Dendritic cell treated with granulocyte-macrophage colony-stimulating factor and Interleukin-4, amounts not matched to agents 40 ng/mL and 50 ng/mL, for 4 days (primary cell): Measurements from ENCODE around the gene CIDEB.
"Not testable (repeated sequence)": the region's sequence is repeated elsewhere in the genome, so short reads cannot be mapped to it uniquely, and the experiment has no call there.

Experiments used
- H3K27ac Mint-ChIP-seq: one replicate; pipeline ENCODE4 v1.8.0; 2022; ENCODE audit warnings: mild to moderate bottlenecking, mixed read lengths
- H3K27me3 Mint-ChIP-seq: one replicate; pipeline ENCODE4 v1.8.0; 2022; ENCODE audit warnings: mild to moderate bottlenecking, mixed read lengths
- H3K36me3 Mint-ChIP-seq: one replicate; pipeline ENCODE4 v1.8.0; 2022; ENCODE audit warnings: low read depth, mixed read lengths
- H3K4me1 Mint-ChIP-seq: one replicate; pipeline ENCODE4 v1.8.0; 2022; ENCODE audit warnings: low read depth, mixed read lengths
- H3K4me3 Mint-ChIP-seq: one replicate; pipeline ENCODE4 v1.8.0; 2022; ENCODE audit warnings: mild to moderate bottlenecking, moderate library complexity, mixed read lengths
- H3K9me3 Mint-ChIP-seq: one replicate; pipeline ENCODE4 v1.8.0; 2022; ENCODE audit warnings: mixed read lengths
- intact Hi-C: fragments of 100-400 bp; cut with micrococcal nuclease; formaldehyde crosslinking; loops from one replicate; pipeline ENCODE4 v1.15.0; 2022

The CIDEB gene, protein sequence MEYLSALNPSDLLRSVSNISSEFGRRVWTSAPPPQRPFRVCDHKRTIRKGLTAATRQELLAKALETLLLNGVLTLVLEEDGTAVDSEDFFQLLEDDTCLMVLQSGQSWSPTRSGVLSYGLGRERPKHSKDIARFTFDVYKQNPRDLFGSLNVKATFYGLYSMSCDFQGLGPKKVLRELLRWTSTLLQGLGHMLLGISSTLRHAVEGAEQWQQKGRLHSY

DNA sequence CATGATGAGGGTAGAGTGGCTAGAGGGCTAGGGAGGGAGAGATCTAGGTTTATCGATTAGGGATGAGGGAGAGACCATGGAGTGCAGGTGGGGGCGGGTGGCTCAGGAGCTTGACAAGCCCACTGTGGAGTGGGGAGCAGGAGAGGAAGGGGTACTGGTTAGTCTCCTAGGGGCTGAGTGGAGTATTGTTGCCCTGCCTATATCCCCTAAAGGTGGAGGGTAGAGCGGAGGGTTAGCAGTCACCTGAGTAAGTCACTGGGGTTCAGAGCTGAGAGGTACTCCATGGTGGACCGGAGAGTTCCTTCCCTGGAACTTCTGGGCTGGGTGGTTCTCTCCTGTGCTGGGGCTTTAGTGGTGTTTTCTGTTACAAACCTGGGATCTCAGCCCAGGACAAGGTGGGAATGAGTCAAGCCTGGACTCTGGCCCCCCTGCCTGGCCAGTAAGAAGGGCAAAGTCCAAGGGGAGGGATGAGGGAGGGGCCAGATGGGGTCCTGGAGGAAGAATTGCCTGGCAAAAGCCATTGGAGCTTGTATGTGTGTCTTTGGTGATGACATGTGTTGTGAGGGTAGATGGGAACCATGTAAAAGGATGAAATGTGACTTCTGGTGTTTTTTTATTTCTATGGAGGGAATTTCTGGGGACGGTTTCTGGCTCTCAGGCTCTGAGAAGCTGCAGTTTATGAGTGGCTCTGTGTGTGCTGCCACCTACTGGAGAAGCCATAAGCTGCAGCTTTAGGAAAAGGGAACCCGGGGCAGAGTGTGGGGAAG, at the start of gene CIDEB:
Gene CIDEB (minus strand): TSS at position 403 of the 767 bp plus-strand sequence. CDS start 119 bp downstream, at position 284.
- H3K27ac Mint-ChIP-seq: peak within 1 kb of the TSS; percentile 66
- no peaks in the 10 kb centered on the region for H3K9me3 Mint-ChIP-seq
- no peaks in the 10 kb centered on the region for H3K27me3 Mint-ChIP-seq
- peaks cover 77% of the 10 kb centered on the region for H3K36me3 Mint-ChIP-seq
- intact Hi-C loops: no loop called here
- H3K4me1 Mint-ChIP-seq: peaks cover 59% of the 10 kb centered on the region
- H3K4me3 Mint-ChIP-seq: no peak within 1 kb of the TSS

DNA sequence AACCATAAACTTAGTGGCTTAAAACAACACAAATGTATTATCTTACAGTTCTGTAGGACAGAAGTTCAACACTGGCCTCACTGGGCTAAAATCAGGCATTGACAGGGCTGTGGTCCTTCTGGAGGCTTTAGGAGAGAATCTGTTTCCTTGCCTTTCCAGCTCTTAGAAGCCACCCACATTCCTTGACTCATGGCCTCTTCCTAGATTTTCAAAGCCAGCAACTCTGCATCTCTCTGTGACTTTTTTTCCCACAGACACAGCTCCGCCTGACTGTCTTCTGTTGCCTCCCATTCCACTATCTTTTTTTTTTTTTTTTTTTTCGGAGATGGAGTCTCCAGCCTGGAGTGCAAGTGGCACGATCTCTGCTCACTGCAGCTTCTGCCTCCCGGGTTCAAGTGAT, 48.4 kb upstream of the CIDEB start:
- no peaks in the 10 kb centered on the region for H3K9me3 Mint-ChIP-seq
- H3K27ac Mint-ChIP-seq: no peak overlapping the region
- H3K4me1 Mint-ChIP-seq: peaks cover 23% of the 10 kb centered on the region
- intact Hi-C loops: no loop called here
- peaks cover 14% of the 10 kb centered on the region for H3K27me3 Mint-ChIP-seq
- H3K36me3 Mint-ChIP-seq: no peaks in the 10 kb centered on the region
- H3K4me3 Mint-ChIP-seq: no peak overlapping the region

DNA sequence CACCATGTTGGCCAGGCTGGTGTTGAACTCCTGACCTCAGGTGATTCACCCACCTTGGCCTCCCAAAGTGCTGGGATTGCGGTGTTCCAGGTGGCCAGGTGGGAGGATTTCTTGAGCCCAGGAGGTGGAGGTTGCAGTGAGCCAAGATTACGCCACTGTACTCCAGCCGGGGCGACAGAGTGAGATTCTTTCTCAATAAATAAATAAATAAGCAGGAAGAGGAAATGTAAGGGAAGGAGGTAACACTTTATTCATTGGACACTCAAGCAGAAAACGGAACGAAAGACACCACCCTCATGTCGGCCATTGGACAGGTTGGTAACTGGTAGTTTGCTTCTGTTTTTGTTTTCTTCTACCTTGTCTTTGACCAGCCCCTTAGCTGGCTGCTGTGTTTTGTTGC, 47.2 kb upstream of the CIDEB start:
- Mint-ChIP-seq H3K27ac (no peak overlapping the region), H3K4me3 (no peak overlapping the region), H3K4me1 (peaks cover 17% of the 10 kb centered on the region), H3K36me3 (no peaks in the 10 kb centered on the region), H3K27me3 (peaks cover 19% of the 10 kb centered on the region), H3K9me3 (no peaks in the 10 kb centered on the region)
- intact Hi-C loops: no loop called here

DNA sequence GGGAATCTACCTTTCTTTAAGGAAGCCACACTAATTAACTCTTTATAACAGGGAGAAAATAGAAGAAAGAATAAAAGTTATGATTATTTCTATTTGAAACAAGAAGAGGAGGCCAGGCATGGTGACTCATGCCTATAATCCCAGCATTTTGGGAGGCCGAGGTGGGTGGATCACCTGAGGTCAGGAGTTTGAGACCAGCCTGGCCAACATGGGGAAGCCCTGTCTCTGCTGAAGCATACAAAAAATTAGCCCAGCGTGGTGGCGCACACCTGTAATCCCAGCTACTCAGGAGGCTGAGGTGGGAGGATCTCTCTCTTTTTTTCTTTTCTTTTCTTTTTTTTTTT, 46.7 kb upstream of the CIDEB start:
- intact Hi-C loops, H3K4me3 Mint-ChIP-seq, H3K9me3 Mint-ChIP-seq, H3K36me3 Mint-ChIP-seq, H3K27ac Mint-ChIP-seq: not testable (repeated sequence)
- Mint-ChIP-seq H3K4me1 (peaks cover 17% of the 10 kb centered on the region), H3K27me3 (peaks cover 25% of the 10 kb centered on the region)

DNA sequence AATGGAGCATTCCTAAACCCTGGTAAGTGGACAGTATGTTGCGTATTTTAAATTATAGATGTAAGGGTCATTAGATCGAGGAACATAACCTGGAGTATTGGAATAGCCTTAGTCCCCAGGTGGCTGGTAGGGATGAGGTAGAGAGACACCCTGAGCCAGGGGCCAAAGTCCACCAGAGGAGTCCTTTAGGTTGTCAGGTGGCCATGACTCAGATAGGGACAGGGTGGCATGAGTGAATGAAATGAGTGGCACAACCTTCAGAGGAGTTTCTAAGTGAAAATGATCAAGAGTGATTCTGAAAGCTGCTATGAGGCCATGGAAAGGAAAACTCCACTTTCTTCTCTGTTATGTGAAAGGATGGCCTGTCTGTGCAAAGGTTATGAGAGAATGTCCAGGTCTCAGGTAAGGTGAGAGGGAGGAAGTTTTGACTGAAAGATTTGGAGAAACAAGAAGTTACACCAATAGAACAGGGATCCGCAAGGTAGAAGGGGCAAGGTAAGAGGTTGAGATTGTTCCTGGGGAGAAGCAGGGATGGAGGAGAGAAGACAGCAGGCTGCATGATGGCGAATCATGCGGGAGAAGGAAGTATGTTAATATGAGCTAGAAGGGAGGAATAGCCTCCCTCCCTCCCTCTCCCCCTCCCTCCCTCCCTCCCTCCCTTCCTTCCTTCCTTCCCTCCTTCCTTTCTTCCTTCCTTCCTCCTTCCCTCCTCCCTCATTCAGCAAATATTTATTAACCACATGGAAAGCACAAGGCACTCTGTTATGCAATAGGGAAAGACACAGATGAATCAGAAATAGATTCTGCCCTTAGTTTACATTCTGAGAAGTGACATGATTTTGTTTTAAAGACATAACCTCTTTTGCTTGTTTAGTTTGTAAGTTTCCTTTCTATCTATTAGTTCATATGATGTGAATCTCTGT, 46.0 kb upstream of the CIDEB start:
- no peak overlapping the region for H3K4me3 Mint-ChIP-seq
- H3K36me3 Mint-ChIP-seq: no peaks in the 10 kb centered on the region
- peaks cover 17% of the 10 kb centered on the region for H3K4me1 Mint-ChIP-seq
- intact Hi-C loops: no loop called here
- peak overlapping the region; percentile 10 for H3K27ac Mint-ChIP-seq
- H3K9me3 Mint-ChIP-seq: no peaks in the 10 kb centered on the region
- H3K27me3 Mint-ChIP-seq: peaks cover 26% of the 10 kb centered on the region

DNA sequence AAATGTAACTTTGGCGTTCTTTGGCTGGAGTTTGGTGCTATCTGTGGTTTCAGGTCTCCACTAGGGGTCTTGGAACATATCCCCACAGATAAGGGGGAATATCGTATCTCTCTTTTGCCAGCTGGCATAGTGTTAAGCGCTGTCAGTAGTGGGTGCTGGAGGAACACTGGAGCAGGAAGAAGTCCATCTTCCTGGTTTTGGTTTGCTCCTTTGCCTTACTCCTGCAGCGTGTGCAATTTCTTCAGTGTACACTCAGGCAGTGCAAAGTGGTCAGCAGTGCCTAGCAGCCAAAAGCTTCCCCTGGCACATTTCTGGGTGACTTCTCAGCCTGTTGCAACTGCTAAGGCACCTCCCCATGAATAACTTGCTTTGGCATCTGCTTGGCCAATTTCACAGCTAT, 43.7 kb upstream of the CIDEB start:
- no peak overlapping the region for H3K27ac Mint-ChIP-seq
- no peaks in the 10 kb centered on the region for H3K36me3 Mint-ChIP-seq
- peaks cover 35% of the 10 kb centered on the region for H3K27me3 Mint-ChIP-seq
- intact Hi-C loops: no loop called here
- H3K4me1 Mint-ChIP-seq: peaks cover 17% of the 10 kb centered on the region
- no peaks in the 10 kb centered on the region for H3K9me3 Mint-ChIP-seq
- no peak overlapping the region for H3K4me3 Mint-ChIP-seq

DNA sequence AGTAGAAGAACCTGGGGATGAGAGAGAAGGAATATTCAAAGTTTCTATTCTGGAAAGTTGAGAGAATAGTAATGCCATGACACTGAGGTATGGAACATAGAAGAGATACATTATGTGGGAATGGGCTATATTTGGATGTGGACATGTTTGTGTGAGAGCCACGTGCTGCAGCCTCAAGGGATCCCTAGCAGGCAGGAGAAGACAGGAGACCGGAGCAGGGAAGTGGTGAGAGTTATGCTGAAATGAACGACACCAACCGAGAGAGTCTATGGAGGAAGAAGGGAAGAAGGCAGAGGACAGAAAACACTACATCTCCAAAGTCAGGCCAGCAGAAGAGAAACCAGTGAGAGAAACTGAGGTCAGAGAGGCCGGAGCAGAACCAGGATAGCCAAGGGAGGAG, 42.0 kb upstream of the CIDEB start:
- Mint-ChIP-seq H3K36me3 (no peaks in the 10 kb centered on the region), H3K9me3 (no peaks in the 10 kb centered on the region), H3K27me3 (peaks cover 42% of the 10 kb centered on the region), H3K27ac (no peak overlapping the region), H3K4me1 (peaks cover 17% of the 10 kb centered on the region), H3K4me3 (no peak overlapping the region)
- intact Hi-C loops: no loop called here

DNA sequence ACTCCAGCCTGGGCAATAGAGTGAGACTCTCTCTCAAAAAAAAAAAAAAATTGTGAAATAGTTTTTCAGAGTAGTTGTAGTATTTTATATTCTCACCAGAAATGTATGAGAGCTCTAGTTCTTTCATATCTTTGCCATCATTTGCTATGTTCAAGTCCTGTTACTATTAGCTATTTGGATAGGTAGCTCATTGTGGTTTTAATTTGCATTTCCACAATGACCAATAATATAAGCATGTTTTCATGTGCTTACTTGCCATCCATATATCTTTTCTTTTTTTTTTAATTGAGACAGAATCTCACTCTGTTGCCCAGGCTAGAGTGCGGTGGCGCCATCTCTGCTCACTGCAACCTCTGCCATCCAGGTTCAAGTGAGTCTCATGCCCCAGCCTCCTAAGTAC, 40.4 kb upstream of the CIDEB start:
- peaks cover 15% of the 10 kb centered on the region for H3K4me1 Mint-ChIP-seq
- intact Hi-C loops: no loop called here
- H3K27ac Mint-ChIP-seq: no peak overlapping the region
- H3K4me3 Mint-ChIP-seq: no peak overlapping the region
- H3K9me3 Mint-ChIP-seq: no peaks in the 10 kb centered on the region
- no peaks in the 10 kb centered on the region for H3K36me3 Mint-ChIP-seq
- H3K27me3 Mint-ChIP-seq: peaks cover 39% of the 10 kb centered on the region

DNA sequence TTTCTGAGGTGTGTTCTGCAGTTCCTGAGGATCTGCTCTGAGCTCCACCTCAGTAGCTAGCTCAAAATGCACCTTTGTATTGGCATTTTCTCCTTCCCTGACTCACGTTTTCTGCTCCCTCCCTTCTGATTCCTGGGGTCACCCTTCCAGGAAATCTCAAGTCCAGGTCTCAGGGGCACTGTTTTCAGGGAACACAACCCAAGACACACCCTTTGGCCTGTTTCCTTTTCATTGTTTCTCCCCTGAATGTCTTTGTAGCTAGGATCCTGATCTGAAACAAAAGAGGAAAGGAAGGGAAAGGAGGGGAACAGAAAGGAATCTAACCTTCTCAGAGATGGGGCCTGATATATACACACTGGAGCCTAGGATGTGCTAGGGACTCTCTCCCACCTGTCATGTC, 39.4 kb upstream of the CIDEB start:
- Mint-ChIP-seq H3K9me3 (no peaks in the 10 kb centered on the region), H3K36me3 (no peaks in the 10 kb centered on the region), H3K27me3 (peaks cover 34% of the 10 kb centered on the region), H3K27ac (no peak overlapping the region), H3K4me1 (peaks cover 18% of the 10 kb centered on the region), H3K4me3 (no peak overlapping the region)
- intact Hi-C loops: no loop called here

DNA sequence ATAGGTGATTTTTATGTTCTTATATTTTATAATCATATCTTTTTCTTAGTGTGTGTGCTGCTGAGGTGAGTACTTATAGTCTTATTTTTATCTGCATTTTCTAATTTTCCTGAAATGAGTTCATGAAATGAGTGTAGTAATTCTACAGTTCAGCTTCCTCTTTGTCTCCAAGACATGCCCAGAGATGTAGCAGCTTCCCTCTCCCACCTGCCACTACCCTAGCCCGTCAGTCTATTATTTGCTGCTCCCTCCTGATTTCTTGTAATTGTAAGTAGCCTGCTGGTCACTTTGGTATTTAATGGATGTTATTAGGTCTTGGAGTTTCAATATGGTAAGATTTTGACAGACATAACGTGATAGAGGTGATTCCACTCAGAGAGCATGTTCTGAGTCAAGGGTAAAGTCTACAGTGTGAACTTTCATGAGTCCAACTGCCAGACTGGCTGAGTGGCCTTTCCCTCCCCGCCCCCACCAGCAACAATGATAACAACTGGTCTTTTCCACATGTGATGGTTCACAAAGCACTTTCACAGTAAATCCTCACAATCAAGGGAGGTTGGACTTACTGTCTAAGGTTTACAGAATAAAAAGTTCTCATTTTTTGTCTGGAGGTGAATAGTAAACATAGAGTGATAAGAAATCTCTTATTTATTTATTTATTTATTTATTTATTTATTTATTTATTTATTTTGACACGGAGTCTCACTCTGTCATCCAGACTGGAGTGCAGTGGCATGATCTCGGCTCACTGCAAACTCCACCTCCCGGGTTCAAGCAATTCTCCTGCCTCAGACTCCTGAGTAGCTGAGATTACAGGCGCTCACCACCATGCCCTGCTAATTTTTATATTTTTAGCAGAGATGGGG, 36.3 kb upstream of the CIDEB start:
- Mint-ChIP-seq H3K4me3 (no peak overlapping the region), H3K27ac (no peak overlapping the region), H3K4me1 (peaks cover 26% of the 10 kb centered on the region), H3K9me3 (no peaks in the 10 kb centered on the region), H3K36me3 (peaks cover 8% of the 10 kb centered on the region), H3K27me3 (peaks cover 19% of the 10 kb centered on the region)
- intact Hi-C loops: no loop called here

DNA sequence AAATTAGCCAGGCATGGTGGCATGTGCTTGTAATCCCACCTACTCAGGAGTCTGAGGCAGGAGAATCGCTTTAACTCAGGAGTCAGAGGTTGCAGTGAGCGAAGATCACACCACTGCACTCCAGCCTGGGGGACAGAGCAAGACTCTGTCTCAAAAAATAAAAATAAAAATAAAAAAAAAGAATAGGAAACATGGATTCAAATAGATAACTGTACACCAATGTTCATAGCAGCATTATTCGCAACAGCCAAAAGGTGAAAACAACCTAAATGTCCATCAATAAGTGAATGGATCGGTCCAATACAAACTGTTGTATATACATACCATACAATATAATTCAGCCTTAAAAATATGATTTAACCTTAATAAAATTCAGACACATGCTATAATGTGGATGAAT, 35.1 kb upstream of the CIDEB start:
- Mint-ChIP-seq H3K27ac (no peak overlapping the region), H3K9me3 (no peaks in the 10 kb centered on the region), H3K27me3 (peaks cover 20% of the 10 kb centered on the region), H3K36me3 (peaks cover 20% of the 10 kb centered on the region), H3K4me3 (no peak overlapping the region), H3K4me1 (peaks cover 37% of the 10 kb centered on the region)
- intact Hi-C loops: no loop called here

DNA sequence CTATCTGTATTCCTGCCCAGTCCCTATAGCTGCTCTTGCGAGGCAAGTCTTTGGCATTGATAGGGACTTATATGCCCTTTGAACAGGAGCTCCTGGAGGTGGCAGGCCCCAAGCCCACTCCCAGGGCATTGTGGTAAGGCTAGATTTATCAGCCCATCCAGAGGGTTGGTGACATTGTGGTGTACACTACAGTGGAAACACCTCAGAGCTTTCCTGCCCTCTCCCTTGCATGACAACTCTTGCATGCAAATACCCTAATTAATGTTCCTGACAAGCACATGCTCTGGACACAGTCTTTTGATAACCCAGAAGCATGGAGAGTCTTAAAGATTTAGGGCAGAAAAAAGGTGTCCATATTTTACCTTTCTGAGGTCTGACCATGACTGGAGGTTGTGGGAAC, 32.8 kb upstream of the CIDEB start:
- intact Hi-C loops: no loop called here
- no peak overlapping the region for H3K4me3 Mint-ChIP-seq

DNA sequence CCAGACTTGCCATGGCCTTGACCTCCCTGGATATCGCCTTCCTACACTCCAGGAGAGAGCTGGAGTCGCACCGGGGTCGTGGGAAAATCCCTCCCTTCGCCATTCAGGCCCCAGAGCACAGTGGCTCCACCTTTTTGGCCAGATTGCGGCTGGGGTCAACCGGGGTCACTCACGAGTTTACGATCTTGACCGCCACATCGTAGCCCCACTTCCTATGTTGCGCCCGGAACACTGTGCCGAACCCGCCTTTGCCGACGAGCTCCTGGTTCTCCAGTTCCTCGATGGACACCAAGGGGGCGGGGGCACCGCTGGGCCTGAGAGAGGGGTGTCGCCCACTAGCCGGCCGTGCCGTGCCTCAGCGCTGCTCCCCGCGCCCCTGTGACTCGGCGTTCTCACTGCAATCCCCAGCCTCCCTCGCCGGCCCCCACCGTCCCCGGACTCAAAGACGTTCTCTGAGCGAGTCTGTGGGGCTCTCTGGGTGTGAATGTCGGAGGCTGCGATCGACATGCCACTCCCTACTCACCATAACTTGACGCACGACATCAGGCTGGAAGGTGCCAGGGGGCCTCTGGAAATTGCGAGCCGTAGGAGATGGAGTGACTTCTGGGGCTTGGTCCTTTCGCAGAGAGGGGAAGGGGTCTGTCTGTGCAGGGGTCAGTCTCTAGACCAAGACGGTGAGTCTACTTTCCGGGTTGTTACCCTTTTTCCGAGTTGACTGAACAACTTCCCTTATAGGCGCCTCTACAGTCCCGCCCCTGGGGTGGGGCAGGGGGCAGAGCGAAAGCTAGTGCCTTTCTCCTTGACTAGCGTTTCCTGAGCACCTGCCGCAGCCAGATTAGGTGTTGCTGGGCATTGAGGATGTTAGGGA, 31.7 kb upstream of the CIDEB start, which contains the start of gene RIPK3:
Gene RIPK3 (minus strand): TSS at position 708 of the 868 bp plus-strand sequence. CDS start 165 bp downstream, at position 543.
- H3K27me3 Mint-ChIP-seq: peaks cover 22% of the 10 kb centered on the region
- peak within 1 kb of the TSS; percentile 90 for H3K4me3 Mint-ChIP-seq
- peaks cover 71% of the 10 kb centered on the region for H3K4me1 Mint-ChIP-seq
- intact Hi-C loops: no loop called here
- peak within 1 kb of the TSS; percentile 93 for H3K27ac Mint-ChIP-seq
- H3K9me3 Mint-ChIP-seq: no peaks in the 10 kb centered on the region
- peaks cover 41% of the 10 kb centered on the region for H3K36me3 Mint-ChIP-seq

More for the DNA sequence above, 32.8 kb upstream of the CIDEB start:
- Mint-ChIP-seq H3K36me3 (peaks cover 41% of the 10 kb centered on the region), H3K4me1 (peaks cover 60% of the 10 kb centered on the region), H3K27me3 (peaks cover 20% of the 10 kb centered on the region), H3K27ac (no peak overlapping the region), H3K9me3 (no peaks in the 10 kb centered on the region)
